SH-SY5Y (cell line): ENCODE data around the gene INSIG1.

ENCODE experiments used
- GATA2 ChIP-seq: IDR thresholded peaks from 2 replicates; pipeline ENCODE4 v1.6.1; 2011; ENCODE audit warnings: mild to moderate bottlenecking, low read depth, low read length
- GATA3 ChIP-seq: IDR thresholded peaks from 2 replicates; pipeline ENCODE4 v1.6.1; 2011; ENCODE audit warnings: low read depth, mild to moderate bottlenecking, low read length, moderate library complexity

DNA sequence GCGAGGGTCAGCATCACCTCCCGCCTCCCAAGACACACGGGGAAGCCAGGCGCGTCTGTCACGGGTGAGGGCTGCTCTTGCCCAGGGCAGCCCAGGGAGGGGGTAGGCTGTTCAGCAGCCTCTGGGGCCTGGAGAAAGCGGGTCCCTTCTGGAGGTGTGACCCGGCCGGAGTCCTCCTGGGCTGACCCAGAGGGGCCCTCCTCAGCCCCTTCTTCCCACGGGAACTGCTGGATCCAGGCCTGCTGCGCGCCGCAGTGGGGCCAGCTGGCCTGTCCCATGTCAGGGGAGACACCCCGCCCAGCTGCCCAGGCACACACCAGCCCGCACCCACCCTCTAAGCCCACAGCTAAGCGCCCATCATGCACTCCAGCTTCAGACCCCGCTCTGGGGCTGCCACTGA, 41.8 kb downstream of the INSIG1 start:
- TF ChIP-seq GATA3 (no peak), GATA2 (no peak)
